ENCODE measurements around the gene UCK2.

UCK2 gene

GRCh38 chr1:165841582-165842017, 14.2 kb downstream of the UCK2 start:
- in situ Hi-C loops (cut with HindIII; ENCODE audit: low sequenced_read_pairs) = no loop called here
- no peak overlapping the region for H3K4me3 ChIP-seq (ENCODE audit: low read depth, low read length)
- no peak for TF ChIP-seq CTCF (IDR thresholded peaks at IDR 0.05; ENCODE audit: low read depth, low read length, missing control alignments)
- DNase-seq (ENCODE audit: low read depth) = no peak

GRCh38 chr1:165842023-165842670, 14.7 kb downstream of the UCK2 start:
- no peak overlapping the region for H3K4me3 ChIP-seq (ENCODE audit: low read depth, low read length)
- in situ Hi-C loops (cut with HindIII; ENCODE audit: low sequenced_read_pairs) = no loop called here
- no peak for TF ChIP-seq CTCF (IDR thresholded peaks at IDR 0.05; ENCODE audit: low read depth, low read length, missing control alignments)
- no peak for DNase-seq (ENCODE audit: low read depth)

- in situ Hi-C loops (cut with HindIII; ENCODE audit: low sequenced_read_pairs) = no loop called here
- no peak overlapping the region for H3K4me3 ChIP-seq (ENCODE audit: low read depth, low read length)
Observed at GRCh38 chr1:165842671-165843129, 15.3 kb downstream of the UCK2 start.

GRCh38 chr1:165843304-165843703, 15.9 kb downstream of the UCK2 start:
- no peak for DNase-seq (ENCODE audit: low read depth)
- no peak overlapping the region for H3K4me3 ChIP-seq (ENCODE audit: low read depth, low read length)
- in situ Hi-C loops (cut with HindIII; ENCODE audit: low sequenced_read_pairs) = no loop called here
- TF ChIP-seq CTCF (IDR thresholded peaks at IDR 0.05; ENCODE audit: low read depth, low read length, missing control alignments) = no peak

More at GRCh38 chr1:165842671-165843129, 15.3 kb downstream of the UCK2 start:
- TF ChIP-seq CTCF (IDR thresholded peaks at IDR 0.05; ENCODE audit: low read depth, low read length, missing control alignments) = no peak
- DNase-seq (ENCODE audit: low read depth) = no peak

- in situ Hi-C loops (cut with HindIII; ENCODE audit: low sequenced_read_pairs) = no loop called here
- DNase-seq (ENCODE audit: low read depth) = no peak
- H3K4me3 ChIP-seq (ENCODE audit: low read depth, low read length) = no peak overlapping the region
- no peak for TF ChIP-seq CTCF (IDR thresholded peaks at IDR 0.05; ENCODE audit: low read depth, low read length, missing control alignments)
Observed at GRCh38 chr1:165844114-165844798, 16.8 kb downstream of the UCK2 start.

- H3K4me3 ChIP-seq (ENCODE audit: low read depth, low read length) = no peak overlapping the region
- in situ Hi-C loops (cut with HindIII; ENCODE audit: low sequenced_read_pairs) = no loop called here
- TF ChIP-seq CTCF (IDR thresholded peaks at IDR 0.05; ENCODE audit: low read depth, low read length, missing control alignments) = no peak
- no peak for DNase-seq (ENCODE audit: low read depth)
Observed at GRCh38 chr1:165844933-165845332, 17.5 kb downstream of the UCK2 start.
